ENCODE results near the gene YAF2.
A peak's percentile ranks its signal among the peaks of the same experiment; 100 is the strongest.
"Not testable (repeated sequence)": the region's sequence is repeated elsewhere in the genome, so short reads cannot be mapped to it uniquely, and the experiment has no call there.

YAF2 gene

DNA sequence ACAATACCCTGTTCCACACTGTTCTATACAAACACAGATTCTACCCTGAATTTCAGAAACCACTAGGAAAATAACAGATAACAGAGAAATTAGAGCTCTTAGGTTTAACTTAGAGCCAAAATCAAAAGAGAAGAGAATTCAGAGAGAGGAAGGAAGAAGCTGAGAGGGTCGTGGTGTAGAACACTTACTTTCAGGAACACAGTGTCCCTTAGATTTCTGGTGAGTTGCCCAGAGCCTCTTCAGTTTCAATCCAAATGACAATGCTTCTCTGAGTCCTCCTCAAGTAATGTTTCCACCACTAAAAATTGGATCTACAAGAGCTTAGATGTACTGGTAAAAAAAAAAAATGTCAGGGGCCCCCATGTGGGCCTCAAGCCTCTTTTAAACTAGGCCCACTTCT lies 2.6 kb downstream of the YAF2 start:
- no peak for DNase-seq (ENCODE audit: low spot score)
- Histone ChIP-seq H3K27ac (peak overlapping the region; percentile 43 to 60), H3K4me3 (peak overlapping the region; percentile 33)
- no peak for TF ChIP-seq CTCF (IDR thresholded peaks at IDR 0.05)

GRCh38 chr12:42234970-42235369 lies 3.1 kb downstream of the YAF2 start:
- Histone ChIP-seq H3K4me3 (peak overlapping the region; percentile 33), H3K27ac (peak overlapping the region in 1 of 2 donors; percentile 60)
- no peak for TF ChIP-seq CTCF (IDR thresholded peaks at IDR 0.05)
- DNase-seq (ENCODE audit: low spot score) = no peak

- not testable (repeated sequence) for DNase-seq (ENCODE audit: low spot score); H3K27ac ChIP-seq; H3K4me3 ChIP-seq
These were observed 10.5 kb downstream of the YAF2 start for GRCh38 chr12:42227525-42227924.

DNA sequence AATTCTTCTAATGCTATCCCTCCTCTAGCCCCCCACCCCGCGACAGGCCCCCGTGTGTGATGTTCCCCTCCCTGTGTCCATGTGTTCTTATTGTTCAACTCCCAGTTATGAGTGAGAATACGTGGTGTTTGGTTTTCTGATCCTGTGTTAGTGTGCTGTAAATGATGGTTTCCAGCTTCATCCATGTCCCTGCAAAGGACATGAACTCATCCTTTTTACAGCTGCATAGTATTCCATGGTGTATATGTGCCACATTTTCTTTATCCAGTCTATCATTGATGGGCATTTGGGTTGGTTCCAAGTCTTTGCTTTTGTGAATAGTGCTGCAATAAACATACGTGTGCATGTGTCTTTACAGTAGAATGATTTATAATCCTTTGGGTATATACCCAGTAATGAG lies 13.5 kb downstream of the YAF2 start:
- DNase-seq (ENCODE audit: low spot score); H3K27ac ChIP-seq: not testable (repeated sequence)

GRCh38 chr12:42222724-42223123 lies 15.3 kb downstream of the YAF2 start:
- TF ChIP-seq CTCF (IDR thresholded peaks at IDR 0.05) = no peak
- no peak for DNase-seq (ENCODE audit: low spot score)
- H3K4me3 ChIP-seq = no peak overlapping the region
- H3K27ac ChIP-seq = no peak overlapping the region

More for the DNA sequence above, 13.5 kb downstream of the YAF2 start:
- H3K4me3 ChIP-seq = not testable (repeated sequence)

DNA sequence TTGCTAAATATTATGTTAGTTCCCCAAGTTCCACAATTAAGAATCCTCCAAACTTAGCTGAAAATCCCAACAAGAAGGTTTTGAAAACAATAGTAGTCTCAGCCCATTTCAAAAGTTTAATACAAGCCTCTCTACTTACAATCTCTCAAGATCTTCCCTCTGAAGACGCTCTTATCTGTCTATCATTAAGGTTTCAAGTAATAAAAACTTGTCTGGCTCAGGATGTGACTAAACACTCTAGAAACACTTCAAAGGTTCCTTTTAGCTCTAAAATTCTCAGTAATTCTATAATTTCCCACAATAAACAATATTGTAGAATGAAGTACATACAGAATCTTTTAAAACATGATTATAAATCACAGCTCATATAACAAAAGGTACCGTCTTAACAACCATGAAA lies 16.3 kb downstream of the YAF2 start:
- no peak overlapping the region for H3K27ac ChIP-seq
- TF ChIP-seq CTCF (IDR thresholded peaks at IDR 0.05) = no peak
- no peak for DNase-seq (ENCODE audit: low spot score)

DNA sequence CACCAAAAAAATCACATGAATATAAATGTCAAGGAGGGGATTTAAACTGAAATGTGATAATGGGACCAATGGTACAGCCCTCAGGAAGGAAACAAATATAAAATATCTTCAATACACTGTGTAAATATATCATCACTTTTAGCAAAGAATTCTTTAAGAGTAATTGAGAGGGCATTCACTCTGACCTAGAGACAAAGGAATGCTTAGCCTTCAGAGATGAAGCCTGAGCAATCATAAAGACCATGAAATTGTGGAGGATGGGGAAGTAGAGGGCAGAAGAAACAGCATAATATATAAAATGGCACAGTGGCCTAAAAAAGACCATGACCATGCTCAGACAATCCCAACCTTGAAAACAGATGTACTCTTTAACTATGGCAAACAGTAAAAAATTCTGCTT lies 20.4 kb downstream of the YAF2 start:
- no peak for DNase-seq (ENCODE audit: low spot score)
- TF ChIP-seq CTCF (IDR thresholded peaks at IDR 0.05) = no peak
- H3K27ac ChIP-seq = no peak overlapping the region
- H3K4me3 ChIP-seq = no peak overlapping the region

More for the DNA sequence above, 16.3 kb downstream of the YAF2 start:
- no peak overlapping the region for H3K4me3 ChIP-seq

- TF ChIP-seq CTCF (IDR thresholded peaks at IDR 0.05) = no peak
These were observed 21.3 kb downstream of the YAF2 start for GRCh38 chr12:42216737-42217136.

DNA sequence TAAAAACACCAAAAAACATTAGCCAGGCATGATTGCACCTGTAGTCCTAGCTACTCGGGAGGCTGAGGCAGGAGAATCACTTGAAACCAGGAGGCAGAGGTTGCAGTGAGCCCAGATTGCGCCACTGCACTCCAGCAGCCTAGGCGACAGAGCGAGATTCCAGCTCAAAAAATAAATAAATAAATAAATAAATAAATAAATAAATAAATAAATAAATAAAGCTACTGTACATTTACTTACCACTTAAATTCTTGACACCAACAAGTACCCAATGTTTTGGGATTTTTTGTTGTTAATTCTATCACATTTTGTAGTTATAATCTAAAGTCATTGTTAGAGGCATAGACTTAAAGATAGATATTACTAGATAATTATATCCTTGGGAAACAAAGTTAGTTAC lies 22.3 kb downstream of the YAF2 start:
- H3K4me3 ChIP-seq; H3K27ac ChIP-seq; DNase-seq (ENCODE audit: low spot score): not testable (repeated sequence)

More at GRCh38 chr12:42216737-42217136, 21.3 kb downstream of the YAF2 start:
- Histone ChIP-seq H3K4me3 (no peak overlapping the region), H3K27ac (no peak overlapping the region)
- no peak for DNase-seq (ENCODE audit: low spot score)
